Measurements from ENCODE around the gene NQO1. TPM values are rescaled to one million over a fixed set of nuclear protein-coding genes. Genes with fewer than 3 reads are reported as not detected.
"Not testable (repeated sequence)": the region's sequence is repeated elsewhere in the genome, so short reads cannot be mapped to it uniquely, and the experiment has no call there.

The NQO1 gene
- polyA plus RNA-seq (2013, experiment 1 of 2; ENCODE audit: insufficient read length), result 292 TPM
- polyA plus RNA-seq (2013, experiment 2 of 2; ENCODE audit: insufficient read length), result 135 TPM

GRCh38 chr16:69726313-69727060 lies at the start of gene NQO1:
TSS of gene NQO1 (minus strand) at chr16:69726560. CDS start at chr16:69726439, 121 bp downstream.
- peak; percentile 97 for DNase-seq

GRCh38 chr16:69775563-69775962 lies 49.2 kb upstream of the NQO1 start:
- no peak for DNase-seq

GRCh38 chr16:69773260-69773947 lies 47.0 kb upstream of the NQO1 start:
- no peak for DNase-seq

- no peak for DNase-seq
These were observed 45.2 kb upstream of the NQO1 start for GRCh38 chr16:69771651-69771967.

GRCh38 chr16:69769404-69769803 lies 43.0 kb upstream of the NQO1 start:
- DNase-seq, result no peak

GRCh38 chr16:69768666-69769065 lies 42.3 kb upstream of the NQO1 start:
- no peak for DNase-seq

GRCh38 chr16:69767459-69768229 lies 41.3 kb upstream of the NQO1 start:
- no peak for DNase-seq

- no peak for DNase-seq
These were observed 37.2 kb upstream of the NQO1 start for GRCh38 chr16:69763599-69763942.

GRCh38 chr16:69762814-69763598 lies 36.6 kb upstream of the NQO1 start:
- peak; percentile 20 for DNase-seq

- peak; percentile 71 for DNase-seq
These were observed 35.8 kb upstream of the NQO1 start, which contains the start of gene WWP2 for GRCh38 chr16:69761983-69762813. TSS of gene WWP2 (plus strand) at chr16:69762332. CDS start at chr16:69787011, 24,679 bp downstream.

- not testable (repeated sequence) for DNase-seq
These were observed 31.0 kb upstream of the NQO1 start for GRCh38 chr16:69757375-69757774.

GRCh38 chr16:69756705-69757104 lies 30.3 kb upstream of the NQO1 start:
- no peak for DNase-seq

GRCh38 chr16:69754469-69755310 lies 28.3 kb upstream of the NQO1 start, which contains the start of gene NOB1:
TSS of gene NOB1 (minus strand) at chr16:69754926. CDS start at chr16:69754910, 16 bp downstream.
- DNase-seq, result peak; percentile 92

- DNase-seq, result no peak
These were observed 27.7 kb upstream of the NQO1 start for GRCh38 chr16:69754143-69754468.

GRCh38 chr16:69748694-69749345 lies 22.5 kb upstream of the NQO1 start:
- DNase-seq, result no peak

- DNase-seq, result no peak
These were observed 20.8 kb upstream of the NQO1 start for GRCh38 chr16:69747115-69747514.

- DNase-seq, result no peak
These were observed 19.6 kb upstream of the NQO1 start for GRCh38 chr16:69745959-69746358.

- no peak for DNase-seq
These were observed 18.9 kb upstream of the NQO1 start for GRCh38 chr16:69745232-69745612.

GRCh38 chr16:69744363-69745231 lies 18.2 kb upstream of the NQO1 start:
- no peak for DNase-seq

Measured in fibroblast of skin of back (primary cell).